ENCODE measurements around the gene KANSL1.

KANSL1 gene

DNA sequence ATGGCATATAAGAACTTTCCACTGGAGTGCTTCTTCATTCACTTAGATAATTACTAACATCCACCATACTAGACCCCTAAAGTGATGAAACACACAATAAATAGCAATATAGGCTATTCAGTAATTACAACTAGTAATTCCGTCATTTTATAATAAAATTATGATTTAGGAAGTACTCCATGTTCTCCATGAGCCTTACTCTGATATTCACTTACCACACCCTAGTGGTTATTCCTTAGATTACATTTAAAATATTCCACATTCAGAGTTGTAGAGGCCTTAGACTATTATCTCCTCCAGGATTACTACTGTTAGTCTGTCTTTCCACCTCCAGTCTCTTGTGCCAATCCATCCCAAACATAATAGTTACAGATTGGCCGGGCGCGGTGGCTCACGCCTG lies 131.8 kb downstream of the KANSL1 start:
- H3K27me3 ChIP-seq = no peaks in the 10 kb centered on the region
- H3K36me3 ChIP-seq = peaks cover 17 to 37% (median 36%) of the 10 kb centered on the region in 3 donors
- no peaks in the 10 kb centered on the region for H3K9me3 ChIP-seq
- intact Hi-C loops (cut with DNase I; ENCODE audit: low total_unique reads) = no loop called here
- TF ChIP-seq, protein P1, sequence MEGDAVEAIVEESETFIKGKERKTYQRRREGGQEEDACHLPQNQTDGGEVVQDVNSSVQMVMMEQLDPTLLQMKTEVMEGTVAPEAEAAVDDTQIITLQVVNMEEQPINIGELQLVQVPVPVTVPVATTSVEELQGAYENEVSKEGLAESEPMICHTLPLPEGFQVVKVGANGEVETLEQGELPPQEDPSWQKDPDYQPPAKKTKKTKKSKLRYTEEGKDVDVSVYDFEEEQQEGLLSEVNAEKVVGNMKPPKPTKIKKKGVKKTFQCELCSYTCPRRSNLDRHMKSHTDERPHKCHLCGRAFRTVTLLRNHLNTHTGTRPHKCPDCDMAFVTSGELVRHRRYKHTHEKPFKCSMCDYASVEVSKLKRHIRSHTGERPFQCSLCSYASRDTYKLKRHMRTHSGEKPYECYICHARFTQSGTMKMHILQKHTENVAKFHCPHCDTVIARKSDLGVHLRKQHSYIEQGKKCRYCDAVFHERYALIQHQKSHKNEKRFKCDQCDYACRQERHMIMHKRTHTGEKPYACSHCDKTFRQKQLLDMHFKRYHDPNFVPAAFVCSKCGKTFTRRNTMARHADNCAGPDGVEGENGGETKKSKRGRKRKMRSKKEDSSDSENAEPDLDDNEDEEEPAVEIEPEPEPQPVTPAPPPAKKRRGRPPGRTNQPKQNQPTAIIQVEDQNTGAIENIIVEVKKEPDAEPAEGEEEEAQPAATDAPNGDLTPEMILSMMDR (IDR thresholded peaks at IDR 0.05) = peak; percentile 7 to 25
- DNase-seq = no peak
- no peak overlapping the region for H3K4me3 ChIP-seq
- no peak overlapping the region for H3K27ac ChIP-seq
- H3K4me1 ChIP-seq = peaks cover 0 to 7% (median 0%) of the 10 kb centered on the region in 4 donors

DNA sequence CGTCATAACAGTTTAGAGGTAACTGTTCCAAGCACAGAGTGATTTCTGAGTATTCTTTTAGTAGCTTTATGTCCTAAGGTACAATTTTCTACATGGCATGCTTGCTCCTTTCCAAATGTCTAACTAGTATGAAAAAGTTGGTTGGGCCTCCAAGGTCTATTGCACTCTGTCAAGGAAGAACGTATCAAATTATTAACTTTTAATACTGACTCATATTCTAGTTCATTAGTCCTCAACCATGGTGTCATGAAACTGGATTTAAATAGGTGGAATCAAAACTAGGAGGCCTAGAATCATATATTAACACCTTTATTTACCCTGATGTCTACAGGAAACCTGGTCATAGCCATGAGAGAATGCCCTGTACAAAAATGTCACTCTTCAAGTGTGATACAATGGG lies 132.8 kb downstream of the KANSL1 start:
- H3K36me3 ChIP-seq = peaks cover 7 to 27% (median 26%) of the 10 kb centered on the region in 3 donors
- H3K4me1 ChIP-seq = peaks cover 0 to 7% (median 0%) of the 10 kb centered on the region in 4 donors
- H3K9me3 ChIP-seq = no peaks in the 10 kb centered on the region
- no peak overlapping the region for H3K27ac ChIP-seq
- intact Hi-C loops (cut with DNase I; ENCODE audit: low total_unique reads) = no loop called here
- H3K4me3 ChIP-seq = no peak overlapping the region
- DNase-seq = no peak
- TF ChIP-seq, protein P1 (IDR thresholded peaks at IDR 0.05) = no peak
- no peaks in the 10 kb centered on the region for H3K27me3 ChIP-seq

DNA sequence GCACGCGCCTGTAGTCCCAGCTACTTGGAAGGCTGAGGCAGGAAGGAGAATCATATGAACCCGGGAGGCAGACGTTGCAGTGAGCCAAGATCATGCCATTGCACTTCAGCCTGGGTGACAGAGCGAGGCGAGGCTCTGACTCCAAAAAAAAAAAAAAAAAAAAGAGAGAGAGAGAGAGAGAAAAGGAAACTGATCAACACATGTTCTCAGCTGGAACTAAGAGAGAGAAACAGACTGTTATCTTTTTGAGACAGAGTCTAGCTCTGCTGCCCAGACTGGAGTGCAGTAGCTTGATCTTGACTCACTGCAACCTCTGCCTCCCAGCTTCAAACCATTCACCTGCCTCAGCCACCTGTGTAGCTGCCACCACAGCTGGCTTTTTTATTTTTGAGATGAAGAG lies 133.7 kb downstream of the KANSL1 start:
- TF ChIP-seq, protein P1 (IDR thresholded peaks at IDR 0.05) = no peak
- H3K9me3 ChIP-seq = no peaks in the 10 kb centered on the region
- H3K36me3 ChIP-seq = peaks cover 0 to 26% (median 20%) of the 10 kb centered on the region in 3 donors
- peaks cover 0 to 7% (median 0%) of the 10 kb centered on the region in 4 donors for H3K4me1 ChIP-seq
- no peaks in the 10 kb centered on the region for H3K27me3 ChIP-seq
- H3K27ac ChIP-seq = no peak overlapping the region
- intact Hi-C loops (cut with DNase I; ENCODE audit: low total_unique reads) = no loop called here
- no peak for DNase-seq
- no peak overlapping the region for H3K4me3 ChIP-seq

DNA sequence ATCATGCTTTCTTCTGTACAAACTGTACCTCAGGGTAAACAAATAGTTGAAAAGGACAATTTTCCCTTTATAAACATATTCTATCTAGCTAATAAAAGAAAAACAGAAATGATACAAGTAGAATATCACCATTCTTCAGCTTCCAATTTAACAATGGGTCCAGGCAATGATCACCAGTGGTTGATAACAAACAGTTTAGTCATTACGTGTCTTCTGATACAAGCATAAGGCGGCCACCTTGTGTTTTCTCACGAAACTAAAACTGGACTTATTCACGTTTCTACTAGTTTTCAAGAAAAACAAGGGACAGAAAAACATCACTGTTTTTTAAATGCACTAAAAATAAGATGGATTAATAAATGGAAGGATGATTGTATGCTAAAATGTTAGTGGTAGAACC lies 135.9 kb downstream of the KANSL1 start:
- Histone ChIP-seq H3K36me3 (peaks cover 0 to 35% (median 15%) of the 10 kb centered on the region in 3 donors), H3K27me3 (no peaks in the 10 kb centered on the region), H3K9me3 (no peaks in the 10 kb centered on the region), H3K4me1 (no peaks in the 10 kb centered on the region), H3K27ac (no peak overlapping the region), H3K4me3 (no peak overlapping the region)
- DNase-seq = no peak
- intact Hi-C loops (cut with DNase I; ENCODE audit: low total_unique reads) = no loop called here
- TF ChIP-seq, protein P1 (IDR thresholded peaks at IDR 0.05) = no peak

DNA sequence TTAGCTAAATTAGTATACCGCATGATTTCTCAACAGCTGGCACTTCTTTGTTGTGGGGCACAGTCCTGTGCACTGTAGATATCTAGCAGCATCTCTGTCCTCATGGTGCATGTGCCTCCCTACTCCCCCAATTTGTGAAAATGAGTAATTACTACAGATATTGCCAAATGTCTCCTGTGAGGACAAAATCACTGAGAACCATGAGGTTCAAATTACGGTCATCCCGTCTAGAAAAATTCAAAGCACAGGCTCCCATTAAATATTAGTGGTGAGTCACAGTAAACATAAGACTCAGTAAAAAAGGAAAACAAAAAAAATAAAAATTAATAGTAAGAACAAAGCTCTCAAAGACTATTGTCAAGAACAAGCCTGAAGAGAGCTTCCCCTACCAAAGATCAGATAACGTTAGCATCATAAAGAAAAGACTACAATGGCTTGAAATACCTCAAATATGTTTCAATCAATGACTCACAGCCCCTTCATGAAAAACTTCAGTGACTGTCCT lies 136.4 kb downstream of the KANSL1 start:
- no peak overlapping the region for H3K27ac ChIP-seq
- H3K4me1 ChIP-seq = no peaks in the 10 kb centered on the region
- H3K4me3 ChIP-seq = no peak overlapping the region
- peak in 1 of 2 donors; percentile 37 for DNase-seq
- TF ChIP-seq, protein P1 (IDR thresholded peaks at IDR 0.05) = no peak
- intact Hi-C loops (cut with DNase I; ENCODE audit: low total_unique reads) = no loop called here
- H3K27me3 ChIP-seq = no peaks in the 10 kb centered on the region
- no peaks in the 10 kb centered on the region for H3K9me3 ChIP-seq
- H3K36me3 ChIP-seq = peaks cover 0 to 34% (median 15%) of the 10 kb centered on the region in 3 donors

All from tibial artery (tissue), 4 donors.